Measurements from ENCODE around the gene PI4K2A.

Gene PI4K2A

DNA sequence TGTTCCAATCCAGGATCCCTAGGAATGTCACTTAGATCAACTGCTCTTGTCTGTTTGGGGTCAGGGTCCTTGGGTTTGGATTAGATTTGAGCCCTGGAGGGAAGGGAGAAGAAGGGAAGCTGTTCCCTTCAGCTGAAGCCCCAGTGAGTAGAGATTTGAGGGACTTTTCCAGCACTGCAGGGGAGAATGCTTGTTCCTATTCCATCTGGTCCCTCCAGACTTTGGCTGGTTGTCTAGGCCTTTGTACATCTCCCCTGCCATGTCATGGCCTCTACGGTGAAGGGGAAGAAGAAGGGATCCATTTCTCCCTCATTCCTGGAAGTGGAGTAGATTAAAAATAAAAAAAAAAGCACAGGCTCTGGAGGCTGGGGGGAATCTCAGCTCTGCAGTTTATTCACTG, 39.9 kb upstream of the PI4K2A start:
- Histone ChIP-seq H3K9ac (ENCODE audit: low read length) (no peak overlapping the region), H3K4me2 (ENCODE audit: low read length) (no peak overlapping the region), H3K4me1 (ENCODE audit: low read length) (no peaks in the 10 kb centered on the region), H2AFZ (ENCODE audit: low read depth, low read length) (no peak overlapping the region), H3K79me2 (ENCODE audit: low read length) (no peaks in the 10 kb centered on the region), H3K9me3 (ENCODE audit: insufficient read depth, low read length) (no peaks in the 10 kb centered on the region), H3K4me3 (ENCODE audit: low read length) (no peak overlapping the region), H3K27ac (ENCODE audit: low read length) (no peak overlapping the region), H4K20me1 (ENCODE audit: insufficient read depth, low read length) (no peaks in the 10 kb centered on the region), H3K27me3 (ENCODE audit: low read depth, low read length) (no peaks in the 10 kb centered on the region), H3K36me3 (replicated peaks; ENCODE audit: low read depth, low read length) (no peaks in the 10 kb centered on the region)
- TF ChIP-seq, protein P1, sequence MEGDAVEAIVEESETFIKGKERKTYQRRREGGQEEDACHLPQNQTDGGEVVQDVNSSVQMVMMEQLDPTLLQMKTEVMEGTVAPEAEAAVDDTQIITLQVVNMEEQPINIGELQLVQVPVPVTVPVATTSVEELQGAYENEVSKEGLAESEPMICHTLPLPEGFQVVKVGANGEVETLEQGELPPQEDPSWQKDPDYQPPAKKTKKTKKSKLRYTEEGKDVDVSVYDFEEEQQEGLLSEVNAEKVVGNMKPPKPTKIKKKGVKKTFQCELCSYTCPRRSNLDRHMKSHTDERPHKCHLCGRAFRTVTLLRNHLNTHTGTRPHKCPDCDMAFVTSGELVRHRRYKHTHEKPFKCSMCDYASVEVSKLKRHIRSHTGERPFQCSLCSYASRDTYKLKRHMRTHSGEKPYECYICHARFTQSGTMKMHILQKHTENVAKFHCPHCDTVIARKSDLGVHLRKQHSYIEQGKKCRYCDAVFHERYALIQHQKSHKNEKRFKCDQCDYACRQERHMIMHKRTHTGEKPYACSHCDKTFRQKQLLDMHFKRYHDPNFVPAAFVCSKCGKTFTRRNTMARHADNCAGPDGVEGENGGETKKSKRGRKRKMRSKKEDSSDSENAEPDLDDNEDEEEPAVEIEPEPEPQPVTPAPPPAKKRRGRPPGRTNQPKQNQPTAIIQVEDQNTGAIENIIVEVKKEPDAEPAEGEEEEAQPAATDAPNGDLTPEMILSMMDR (IDR thresholded peaks at IDR 0.05; ENCODE audit: low read depth, low read length), result no peak
- no peak for TF ChIP-seq EZH2phosphoT487 (IDR thresholded peaks at IDR 0.05; ENCODE audit: low read depth)

DNA sequence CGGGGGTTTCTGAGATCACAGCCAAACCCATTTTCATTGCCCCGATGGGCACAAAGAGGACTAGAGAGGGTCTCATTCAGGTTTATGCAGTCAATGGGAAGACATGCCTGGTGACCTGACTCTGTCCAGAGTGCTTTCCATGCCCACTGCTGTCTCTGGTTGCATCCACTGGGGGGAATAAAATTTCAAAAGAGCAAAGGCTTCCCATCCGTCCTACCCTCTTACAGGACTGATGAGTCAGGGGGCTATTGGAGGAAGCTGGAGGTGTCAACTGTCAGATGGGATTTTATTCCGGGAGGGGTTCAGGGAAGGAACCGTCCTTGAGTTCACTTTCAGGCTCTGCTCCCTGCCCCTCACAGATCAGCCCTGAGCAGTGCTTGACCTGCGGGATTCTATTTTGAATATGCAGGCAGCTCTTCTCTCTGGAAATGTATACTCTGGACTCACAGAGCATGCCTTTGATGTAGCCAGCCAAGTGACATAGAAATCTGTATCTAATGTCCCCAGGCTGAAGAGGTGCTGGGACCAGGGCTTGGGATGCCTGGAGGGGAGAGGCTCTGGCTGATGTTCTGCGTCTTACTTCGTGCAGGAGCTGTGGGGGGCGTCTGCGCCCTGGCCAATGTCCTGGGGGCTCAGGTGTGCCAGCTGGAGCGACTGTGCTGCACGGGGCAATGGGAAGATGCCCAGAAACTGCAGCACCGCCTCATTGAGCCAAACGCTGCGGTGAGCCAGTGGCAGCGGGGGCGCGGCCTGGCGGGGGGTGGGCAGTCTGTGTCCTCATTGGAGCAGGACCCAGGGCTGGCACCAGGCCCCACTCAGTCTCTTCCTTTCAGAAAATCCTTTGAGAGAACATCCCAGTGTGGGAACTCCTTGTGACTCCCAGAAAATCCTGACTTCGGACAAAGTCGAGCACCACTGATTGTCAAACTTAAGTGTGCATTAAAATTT, 38.9 kb upstream of the PI4K2A start:
- H4K20me1 ChIP-seq (ENCODE audit: insufficient read depth, low read length), result no peaks in the 10 kb centered on the region
- no peaks in the 10 kb centered on the region for H3K79me2 ChIP-seq (ENCODE audit: low read length)
- TF ChIP-seq EZH2phosphoT487 (IDR thresholded peaks at IDR 0.05; ENCODE audit: low read depth), result no peak
- TF ChIP-seq, protein P1 (IDR thresholded peaks at IDR 0.05; ENCODE audit: low read depth, low read length), result no peak
- no peaks in the 10 kb centered on the region for H3K4me1 ChIP-seq (ENCODE audit: low read length)
- H3K4me2 ChIP-seq (ENCODE audit: low read length), result no peak overlapping the region
- no peak overlapping the region for H3K4me3 ChIP-seq (ENCODE audit: low read length)
- no peak overlapping the region for H3K27ac ChIP-seq (ENCODE audit: low read length)
- H3K9ac ChIP-seq (ENCODE audit: low read length), result no peak overlapping the region
- H3K9me3 ChIP-seq (ENCODE audit: insufficient read depth, low read length), result no peaks in the 10 kb centered on the region
- H3K36me3 ChIP-seq (replicated peaks; ENCODE audit: low read depth, low read length), result no peaks in the 10 kb centered on the region
- H2AFZ ChIP-seq (ENCODE audit: low read depth, low read length), result no peak overlapping the region
- no peaks in the 10 kb centered on the region for H3K27me3 ChIP-seq (ENCODE audit: low read depth, low read length)

DNA sequence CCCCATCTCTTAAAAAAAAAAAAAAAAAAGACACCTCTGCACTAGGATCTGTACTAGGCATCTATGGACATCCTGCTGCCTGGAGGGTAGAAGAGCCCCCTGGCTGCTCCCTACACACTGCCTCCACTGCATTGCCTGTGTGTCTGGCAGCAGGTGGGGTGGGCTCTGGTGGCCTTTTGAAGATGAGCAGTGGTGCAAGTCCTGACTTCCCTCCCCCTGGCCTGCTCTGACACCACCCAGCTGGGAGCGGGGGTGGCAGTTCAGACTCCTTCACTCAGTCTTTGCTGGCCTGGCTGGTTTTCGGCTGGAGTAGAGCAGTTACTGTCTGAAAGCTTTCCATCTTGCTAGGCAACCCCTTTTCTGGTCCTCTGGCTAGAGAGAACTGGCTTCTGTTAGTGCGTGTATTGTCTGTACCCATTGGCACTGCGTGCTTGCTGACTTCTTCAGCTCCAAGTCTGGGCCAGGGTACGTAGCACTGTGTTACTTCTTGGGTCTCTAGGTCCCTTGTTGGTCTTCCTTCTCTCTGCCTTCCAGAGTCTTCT, 33.3 kb upstream of the PI4K2A start:
- Histone ChIP-seq H3K36me3 (replicated peaks; ENCODE audit: low read depth, low read length) (no peaks in the 10 kb centered on the region), H3K9ac (ENCODE audit: low read length) (no peak overlapping the region), H3K27me3 (ENCODE audit: low read depth, low read length) (no peaks in the 10 kb centered on the region), H3K4me2 (ENCODE audit: low read length) (no peak overlapping the region), H3K4me3 (ENCODE audit: low read length) (no peak overlapping the region), H3K4me1 (ENCODE audit: low read length) (no peaks in the 10 kb centered on the region), H3K9me3 (ENCODE audit: insufficient read depth, low read length) (no peaks in the 10 kb centered on the region), H4K20me1 (ENCODE audit: insufficient read depth, low read length) (no peaks in the 10 kb centered on the region), H3K27ac (ENCODE audit: low read length) (no peak overlapping the region), H2AFZ (ENCODE audit: low read depth, low read length) (no peak overlapping the region), H3K79me2 (ENCODE audit: low read length) (no peaks in the 10 kb centered on the region)
- TF ChIP-seq, protein P1 (IDR thresholded peaks at IDR 0.05; ENCODE audit: low read depth, low read length), result no peak
- no peak for TF ChIP-seq EZH2phosphoT487 (IDR thresholded peaks at IDR 0.05; ENCODE audit: low read depth)

DNA sequence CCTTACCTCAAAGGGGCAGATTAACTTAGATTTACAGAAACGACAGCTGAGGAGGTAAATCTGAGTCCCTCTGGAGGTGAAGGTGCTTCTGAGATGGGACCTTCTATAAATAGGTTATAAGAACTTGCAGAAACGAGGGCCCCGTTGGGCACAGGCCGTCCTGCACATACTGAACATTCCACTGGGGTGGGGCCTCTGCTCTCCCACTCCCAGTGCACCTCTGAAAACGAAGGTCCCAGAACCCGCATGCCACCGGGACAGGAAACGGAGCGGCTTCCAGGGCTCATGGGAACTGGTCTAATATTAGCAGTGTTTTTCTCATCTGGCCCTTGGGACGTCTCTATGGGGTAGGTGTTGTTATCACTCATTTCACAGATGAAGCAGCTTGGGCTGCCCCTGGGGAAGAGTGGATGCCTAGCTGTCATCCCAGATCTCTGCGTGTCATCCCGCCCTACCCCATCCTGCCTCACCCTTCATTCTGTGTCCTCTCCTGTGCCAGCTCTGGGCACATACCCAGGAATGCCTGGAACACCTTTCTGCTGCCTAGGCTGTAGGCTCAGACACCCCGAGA, 31.4 kb upstream of the PI4K2A start:
- TF ChIP-seq, protein P1 (IDR thresholded peaks at IDR 0.05; ENCODE audit: low read depth, low read length), result no peak
- TF ChIP-seq EZH2phosphoT487 (IDR thresholded peaks at IDR 0.05; ENCODE audit: low read depth), result no peak
- no peaks in the 10 kb centered on the region for H4K20me1 ChIP-seq (ENCODE audit: insufficient read depth, low read length)
- no peaks in the 10 kb centered on the region for H3K9me3 ChIP-seq (ENCODE audit: insufficient read depth, low read length)
- no peak overlapping the region for H3K4me3 ChIP-seq (ENCODE audit: low read length)
- no peak overlapping the region for H2AFZ ChIP-seq (ENCODE audit: low read depth, low read length)
- H3K9ac ChIP-seq (ENCODE audit: low read length), result no peak overlapping the region
- no peaks in the 10 kb centered on the region for H3K27me3 ChIP-seq (ENCODE audit: low read depth, low read length)
- H3K27ac ChIP-seq (ENCODE audit: low read length), result no peak overlapping the region
- no peak overlapping the region for H3K4me2 ChIP-seq (ENCODE audit: low read length)
- no peaks in the 10 kb centered on the region for H3K79me2 ChIP-seq (ENCODE audit: low read length)
- no peaks in the 10 kb centered on the region for H3K36me3 ChIP-seq (replicated peaks; ENCODE audit: low read depth, low read length)
- no peaks in the 10 kb centered on the region for H3K4me1 ChIP-seq (ENCODE audit: low read length)
